Heart left ventricle (tissue), 13 donors: ENCODE data around the gene ACOXL.

Experiments used
- CTCF ChIP-seq, 12 donors: fragments of 200-600 bp; sonication (generic) in 4 of 12; IDR thresholded peaks; one replicate each; pipeline versions ENCODE4 v1.5.0 to v1.8.0; 2018 to 2022; ENCODE audit warnings: antibody characterized with exemption in 12 of 12, mild to moderate bottlenecking in 5 of 12
- POLR2A ChIP-seq, 2 donors: fragments of 450-650 bp; IDR thresholded peaks; one replicate each; pipeline ENCODE4 v1.6.1; 2017; ENCODE audit warnings: antibody characterized with exemption in 2 of 2, mild to moderate bottlenecking in 2 of 2, moderate library complexity in 2 of 2
- donor health status: ischemic (EF 13 %, LVEDD 7.1; RV severe dilation, severe dysfunction).
- donor health status: DM: no; HTN: yes; CAD: no.
- donor health status: DM: no; HTN: no; CAD: no.
- donor health status: ischemic (EF 25% LVEDD 6.9; RV normal size, moderate dysfunction).
- donor health status: ischemic (EF 25% LVEDD 5.7; RV mildly dilated, moderate dysfunction).
- donor health status: ischemic (EF 35%, LVEDD 5.7; RV mildly dilated, moderate dysfunction).
- donor health status: nonischemic (EF 11% LVEDD 7.7; RV severe dilation, severe dysfunction).
- donor health status: DM: yes; HTN: yes; CAD: no.
- donor health status: PGD.
- donor health status: ischemic (EF 29% LVEDD 5.4; RV normal size, mild dysfunction).
- donor health status: nonischemic (EF 23%, LVEDD 6.1; RV moderate dilation, normal function).

DNA sequence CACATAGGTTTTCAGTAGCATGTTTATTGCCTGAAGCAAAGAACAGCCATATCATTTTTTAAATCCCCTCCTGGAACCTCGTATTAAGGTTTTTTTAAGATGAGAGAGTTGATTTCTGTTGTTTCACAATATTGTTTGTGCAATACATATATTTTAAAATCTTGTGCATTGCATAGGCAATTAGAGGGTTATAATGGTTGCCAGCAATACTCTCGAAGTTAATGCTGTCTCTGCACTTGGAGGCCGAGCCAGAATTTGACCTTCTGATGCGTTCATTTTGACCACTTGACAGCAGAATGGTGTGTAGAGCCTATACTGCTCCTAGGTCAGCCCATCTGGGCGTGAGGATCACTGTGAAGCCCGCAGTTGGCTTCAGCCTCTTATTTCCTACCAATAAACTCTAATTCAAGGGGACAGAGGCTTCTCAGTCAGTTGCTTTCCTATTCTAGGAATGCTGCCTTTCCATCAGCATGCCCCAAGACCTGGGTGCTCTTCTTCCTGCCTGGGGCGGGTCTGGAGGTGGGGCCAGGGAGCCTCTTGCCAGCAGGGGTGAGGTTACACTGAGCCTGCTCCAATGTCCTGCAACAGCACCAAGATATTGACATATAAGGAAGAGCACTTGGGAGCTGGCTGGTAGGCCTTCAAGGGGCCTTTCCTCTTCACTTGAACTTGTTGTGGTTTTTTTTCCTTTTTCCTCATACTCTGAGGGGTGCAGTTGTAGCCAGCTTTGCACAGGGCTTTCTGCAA is 297.0 kb downstream of the ACOXL start:
- TF ChIP-seq CTCF (IDR thresholded peaks at IDR 0.05) (no peak), POLR2A (IDR thresholded peaks at IDR 0.05) (no peak)
